Stimulated activated naive CD4-positive, alpha-beta T cell treated with Interleukin-2 at 50 U/mL for 16 hours (primary cell): ENCODE measurements around the gene TNFSF11.
"Not testable (repeated sequence)": the region's sequence is repeated elsewhere in the genome, so short reads cannot be mapped to it uniquely, and the experiment has no call there.

Source experiments
- DNase-seq: peaks from one replicate; lab custom pipeline; 2025; lab: John Stamatoyannopoulos, UW

Gene TNFSF11

DNA sequence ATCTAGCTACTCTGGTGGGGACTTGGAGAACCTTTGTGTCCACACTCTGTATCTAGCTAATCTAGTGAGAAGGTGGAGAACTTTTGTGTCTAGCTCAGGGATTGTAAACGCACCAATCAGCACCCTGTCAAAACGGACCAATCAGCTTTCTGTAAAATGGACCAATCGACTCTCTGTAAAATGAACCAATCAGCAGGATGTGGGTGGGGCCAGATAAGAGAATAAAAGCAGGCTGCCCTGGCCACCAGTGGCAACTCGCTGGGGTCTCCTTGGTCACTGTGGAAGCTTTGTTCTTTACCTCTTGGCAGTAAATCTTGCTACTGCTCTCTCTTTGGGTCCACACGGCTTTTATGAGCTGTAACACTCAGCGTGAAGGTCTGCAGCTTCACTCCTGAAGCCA lies 13.6 kb upstream of the TNFSF11 start:
- not testable (repeated sequence) for DNase-seq

DNA sequence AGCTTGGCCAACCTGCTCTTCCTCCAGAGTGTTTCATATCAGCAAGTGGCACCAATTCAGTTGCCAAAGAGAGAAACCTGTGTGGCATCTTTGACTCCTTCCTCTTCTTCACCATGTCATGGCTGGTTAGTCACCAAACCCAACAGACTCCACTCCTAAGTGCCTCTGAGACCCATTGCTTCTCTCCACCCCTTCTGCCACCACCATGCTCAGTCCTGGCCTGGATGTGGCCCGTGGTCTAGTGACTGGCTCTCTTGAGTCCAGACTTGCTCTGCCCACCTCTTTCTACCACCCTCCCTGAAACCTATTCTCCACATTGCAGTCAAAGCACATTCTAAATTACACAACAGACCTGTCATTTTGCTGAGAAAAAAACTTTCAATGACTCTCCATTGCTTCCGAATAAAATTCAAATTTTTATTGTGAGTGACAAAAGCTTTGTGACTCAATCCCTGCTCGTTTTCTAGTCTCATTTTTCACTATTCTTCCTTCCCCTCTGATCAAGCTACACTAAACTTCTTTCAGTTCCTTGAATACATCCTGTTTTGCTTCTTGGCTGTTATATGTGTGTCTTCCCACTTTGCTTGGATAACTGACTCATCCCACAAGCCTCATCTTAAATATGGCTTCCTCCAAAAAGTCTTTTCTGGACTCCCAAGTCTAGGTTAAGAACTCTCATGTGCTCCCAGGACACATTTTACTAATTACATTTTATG lies 12.0 kb upstream of the TNFSF11 start:
- DNase-seq, result no peak

DNA sequence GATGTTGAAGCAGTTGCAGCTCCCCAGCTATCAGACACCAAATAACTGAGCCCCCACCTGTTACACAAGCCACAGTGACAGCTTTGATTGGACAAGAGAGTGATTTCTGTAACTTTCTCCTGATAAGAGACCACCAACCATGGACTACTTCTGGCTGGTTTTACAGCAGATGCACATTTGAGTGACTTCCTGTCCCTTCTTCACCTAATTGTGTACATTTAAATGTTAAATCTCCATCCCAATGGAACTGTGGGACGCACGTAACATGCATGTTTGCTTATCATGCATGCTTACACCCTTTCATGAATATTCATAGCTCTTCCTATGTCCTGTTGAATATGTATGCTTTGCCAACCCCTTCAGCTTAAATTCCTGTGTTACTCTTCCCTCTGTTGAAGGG lies 6.0 kb upstream of the TNFSF11 start:
- DNase-seq, result no peak

DNA sequence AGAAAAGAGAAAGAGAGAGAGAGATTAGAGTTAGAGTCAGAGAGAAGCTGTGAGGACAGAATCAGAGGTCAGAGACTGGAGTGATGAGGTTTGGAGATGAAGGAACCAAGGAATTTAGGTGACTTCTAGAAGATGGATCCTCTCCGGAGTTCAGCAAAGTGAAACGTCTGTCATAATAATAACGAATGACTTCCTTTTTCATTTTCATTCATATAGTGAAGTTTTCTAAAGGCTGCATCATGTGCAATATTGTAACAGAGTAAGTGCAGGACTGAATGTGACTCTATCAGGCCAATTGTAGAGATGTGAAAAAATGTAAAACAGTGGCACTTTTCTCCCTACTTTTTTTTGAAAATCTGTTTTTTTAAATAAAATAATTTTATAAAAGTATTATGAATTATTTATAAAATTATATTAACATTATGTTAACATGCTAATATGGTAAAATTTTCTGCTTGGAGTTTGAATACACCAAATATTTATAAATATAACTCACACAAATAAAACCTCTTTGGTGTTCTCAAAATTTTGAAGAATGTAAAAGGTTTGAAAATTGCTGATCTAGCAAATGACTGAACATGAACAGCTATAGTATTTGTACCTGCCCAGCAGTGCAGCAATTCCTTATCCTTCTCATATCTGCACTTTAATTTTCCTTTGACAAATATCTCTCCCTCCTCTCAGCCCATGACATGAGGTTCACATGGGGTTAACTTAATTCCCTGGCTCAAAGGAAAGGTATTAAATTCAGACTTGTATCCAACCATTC lies 4.2 kb upstream of the TNFSF11 start:
- DNase-seq, result no peak

DNA sequence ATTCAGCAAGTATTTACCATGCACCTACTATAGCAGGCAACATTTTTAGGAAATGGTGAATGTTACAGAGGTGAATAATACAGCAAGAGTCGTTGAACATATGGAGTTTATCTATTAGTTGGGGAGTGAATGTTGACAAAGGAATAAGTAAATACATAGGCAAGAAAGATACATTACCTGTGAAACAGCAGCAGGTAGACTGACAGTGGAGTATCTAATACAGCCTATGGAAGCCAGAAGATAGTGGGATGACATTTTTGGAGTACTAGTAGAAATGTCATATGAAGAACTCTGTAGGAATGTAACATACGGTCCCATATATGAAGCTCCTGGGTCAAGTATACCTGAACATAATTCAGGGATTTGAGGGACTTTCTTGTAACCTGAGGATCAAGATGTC lies 2.1 kb upstream of the TNFSF11 start:
- no peak for DNase-seq

DNA sequence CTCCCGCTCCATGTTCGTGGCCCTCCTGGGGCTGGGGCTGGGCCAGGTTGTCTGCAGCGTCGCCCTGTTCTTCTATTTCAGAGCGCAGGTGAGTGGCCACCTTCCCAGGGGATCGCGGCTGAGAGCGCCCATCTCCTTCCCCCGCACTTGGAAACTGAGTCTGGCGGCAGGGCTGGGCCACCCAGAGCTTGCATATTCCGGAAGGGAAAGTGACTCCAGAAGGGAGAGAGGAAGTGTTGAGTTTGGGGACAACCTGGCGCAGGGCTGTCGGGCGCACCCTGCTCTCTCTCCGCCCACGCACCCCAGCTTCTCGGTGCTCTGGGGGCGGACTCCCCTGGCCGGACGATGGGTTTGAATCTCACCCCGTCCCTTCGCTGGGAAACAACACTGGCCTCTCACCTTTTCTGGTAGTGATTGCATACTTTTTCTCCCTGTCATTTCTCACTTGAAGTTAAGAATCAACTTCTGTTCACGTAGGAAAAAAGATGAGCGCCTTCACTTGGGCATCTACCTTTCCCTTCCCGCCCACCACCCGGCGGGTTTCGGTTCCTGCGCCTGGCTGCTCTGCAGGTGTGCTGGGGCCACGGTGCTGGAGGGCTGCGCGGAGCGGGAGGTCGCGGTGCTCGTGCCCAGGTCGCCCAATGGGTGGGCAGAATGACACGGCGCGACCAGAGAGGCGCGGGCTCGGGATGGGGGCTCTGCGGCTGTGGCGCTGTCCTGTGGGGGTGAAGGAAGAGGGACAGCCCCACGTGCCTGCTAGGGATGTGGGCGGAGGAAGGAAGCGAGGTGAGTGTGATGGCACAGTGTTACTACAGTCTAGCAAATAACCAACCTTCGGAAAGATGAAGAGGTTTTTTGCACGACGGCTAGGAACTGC lies 721 bp downstream of the TNFSF11 start:
- DNase-seq, result peak; percentile 75

DNA sequence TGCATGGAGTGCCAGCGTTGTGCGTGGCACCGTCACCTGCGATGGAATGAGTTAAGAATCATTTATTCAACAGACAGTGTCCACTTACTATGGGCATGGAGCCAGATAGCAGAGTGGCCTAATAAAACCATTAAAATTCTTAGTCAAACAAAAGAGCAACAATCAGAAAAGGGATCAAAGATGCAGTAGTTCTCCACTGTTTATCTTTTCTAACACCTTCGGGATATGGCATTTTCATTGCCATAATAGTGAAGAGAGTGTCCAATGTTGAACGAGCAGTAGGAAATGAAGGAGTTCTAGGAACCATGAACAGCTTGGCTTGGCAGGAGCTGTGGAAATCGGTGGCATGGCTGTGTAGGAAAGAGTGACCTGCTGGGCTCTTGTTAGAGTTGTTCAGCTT lies 2.0 kb downstream of the TNFSF11 start:
- no peak for DNase-seq

DNA sequence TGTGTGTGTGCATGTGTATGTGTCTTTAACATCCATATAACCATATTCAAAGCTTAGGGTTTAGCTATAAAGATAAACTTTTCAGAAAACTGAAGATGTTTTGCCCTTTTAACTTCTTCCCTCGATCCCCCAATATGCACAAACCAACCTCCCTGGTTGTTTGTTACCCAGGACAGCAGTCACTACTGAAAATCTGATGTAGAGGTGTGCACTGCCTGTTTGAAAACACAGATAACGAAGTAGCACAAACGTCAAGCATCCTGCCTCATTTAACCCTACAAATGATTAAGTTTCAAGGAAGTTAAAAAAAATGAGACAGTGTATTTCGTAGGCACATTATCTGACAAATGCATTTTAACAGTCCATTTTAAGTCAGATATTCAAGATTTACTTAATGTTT lies 3.6 kb downstream of the TNFSF11 start:
- DNase-seq, result no peak

DNA sequence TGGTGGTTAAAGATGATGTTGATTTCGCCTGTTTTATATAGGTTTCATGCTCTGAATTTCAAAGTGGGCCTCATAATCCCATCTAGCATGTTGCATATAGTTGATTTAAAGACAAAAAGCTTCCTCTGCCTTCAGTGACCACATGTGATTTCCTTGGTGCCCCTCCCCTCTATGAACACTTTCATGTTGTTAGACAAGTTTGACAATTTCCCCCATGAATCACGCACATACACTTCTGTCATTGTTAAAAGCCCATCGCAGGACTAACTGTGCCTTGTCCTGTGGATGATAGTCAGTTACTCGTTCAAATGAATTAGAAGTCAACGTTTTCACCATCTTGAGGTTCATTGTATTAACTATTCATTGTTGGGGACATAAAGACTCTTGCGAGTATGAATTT lies 6.7 kb downstream of the TNFSF11 start:
- DNase-seq, result no peak

DNA sequence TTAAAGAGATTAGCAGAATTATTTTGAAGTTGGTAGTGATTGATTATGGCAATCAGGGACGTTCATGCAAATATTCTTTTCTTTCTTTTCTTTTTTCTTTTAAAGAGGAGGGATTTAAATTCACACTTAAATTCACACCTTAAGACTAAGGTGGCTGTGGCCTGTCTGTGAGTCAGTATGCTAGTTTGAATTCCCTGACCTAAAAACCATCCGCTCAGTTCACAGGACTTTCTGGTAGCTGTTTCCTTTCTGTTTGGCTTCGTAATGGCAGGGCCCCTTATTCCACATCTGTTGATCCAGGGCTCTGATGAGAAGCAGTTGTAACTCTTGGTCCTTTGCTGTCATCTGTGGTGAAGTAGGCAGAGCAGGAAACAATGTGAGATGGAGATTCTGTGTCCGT lies 7.5 kb downstream of the TNFSF11 start:
- DNase-seq, result no peak

DNA sequence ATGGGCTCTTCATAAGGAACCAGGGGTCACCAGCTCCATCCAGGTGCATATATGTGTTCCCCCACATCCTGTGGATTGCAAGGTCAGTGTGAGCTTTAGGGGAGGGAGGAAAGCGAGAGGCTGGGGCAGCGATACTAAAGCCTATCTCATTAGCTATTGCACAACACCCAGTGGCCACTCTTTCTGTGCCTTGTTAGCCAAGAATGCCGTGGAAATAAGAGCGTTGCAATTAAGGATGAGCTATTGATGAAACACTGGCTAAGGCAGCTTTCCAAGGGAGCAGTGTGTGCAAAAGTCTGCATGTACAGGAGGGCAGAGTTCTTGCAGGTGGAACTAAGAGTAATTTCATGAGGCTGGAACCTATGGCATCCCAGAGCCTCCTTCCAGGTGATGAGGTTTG lies 17.6 kb downstream of the TNFSF11 start:
- no peak for DNase-seq

DNA sequence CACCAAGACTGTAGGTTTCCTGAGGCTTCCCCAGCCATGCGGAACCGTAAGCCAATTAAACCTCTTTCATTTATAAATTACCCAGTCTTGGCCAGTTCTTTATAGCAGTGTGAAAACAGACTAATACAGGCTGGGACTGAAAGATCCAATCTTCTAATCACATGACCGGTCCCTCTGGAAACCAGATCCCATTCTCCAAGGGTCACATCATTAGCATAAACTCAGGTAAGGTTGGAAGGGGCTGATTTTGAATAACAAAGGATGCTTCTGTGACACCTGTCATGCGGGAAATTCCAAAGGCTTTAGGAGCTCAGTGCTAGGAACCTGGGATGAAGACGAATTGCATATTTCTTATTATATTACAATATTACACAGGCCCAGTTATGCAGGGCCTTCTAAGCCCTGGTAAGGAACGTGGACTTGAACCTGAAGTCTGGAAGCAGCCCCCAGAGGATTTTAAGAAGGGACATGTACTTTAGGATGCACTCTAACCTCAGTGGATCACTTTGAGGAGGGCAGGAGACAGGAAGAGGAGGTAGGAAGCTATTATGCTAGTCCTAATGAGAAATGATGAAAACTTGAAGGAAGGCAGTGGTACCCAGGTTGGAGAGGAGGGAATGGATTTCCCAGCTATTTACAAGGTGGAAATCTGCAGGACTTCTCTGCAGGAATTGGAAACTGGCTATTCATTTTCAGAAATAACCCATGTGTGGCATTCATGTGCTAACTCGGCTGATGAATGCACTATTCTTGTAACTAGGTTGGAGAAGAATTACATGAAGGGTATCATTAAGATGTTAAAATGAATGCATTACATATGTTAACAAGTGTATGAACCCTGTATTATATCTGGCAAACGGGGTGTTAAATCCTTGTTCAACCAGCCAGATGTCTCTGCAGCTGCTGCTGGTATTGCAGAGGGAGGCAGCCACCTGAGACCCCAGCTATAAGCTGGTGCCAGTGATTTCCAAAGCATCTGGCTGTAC lies 19.3 kb downstream of the TNFSF11 start:
- DNase-seq, result no peak

DNA sequence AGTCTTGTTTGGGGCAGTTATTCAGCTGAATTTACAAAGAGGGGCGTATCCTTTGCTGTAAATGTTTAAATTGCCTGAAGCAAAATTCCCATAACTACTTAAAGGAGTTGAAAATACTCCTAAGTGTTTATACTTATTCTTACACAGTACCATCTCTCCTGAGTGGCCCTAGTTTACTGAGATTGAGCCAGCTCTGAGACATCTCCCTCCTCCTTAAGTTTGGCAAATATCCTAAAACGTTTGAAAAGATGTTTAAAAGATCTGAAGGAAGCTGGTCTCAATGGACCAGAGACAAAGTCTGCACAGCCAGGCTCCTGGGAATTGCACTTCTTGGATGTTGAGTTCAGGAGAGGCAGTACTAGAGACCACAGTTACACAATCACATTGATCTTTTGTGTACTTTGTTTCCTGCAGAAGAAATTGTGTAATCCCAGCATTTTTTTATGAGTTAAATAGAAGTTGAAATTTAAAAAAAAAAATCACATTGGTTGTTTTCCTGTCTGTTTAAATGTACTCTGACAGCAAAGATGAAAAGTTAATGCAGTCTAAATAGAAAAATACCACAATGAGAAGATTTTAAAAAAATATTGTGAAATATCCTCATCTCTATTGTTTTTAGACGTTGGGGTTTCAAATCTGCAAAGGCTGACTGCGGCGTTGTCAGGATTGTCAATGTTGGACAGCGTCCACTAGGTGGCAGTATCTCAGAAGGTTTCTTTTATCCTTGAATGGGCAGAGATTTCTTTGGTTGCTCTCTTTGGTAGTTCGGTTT lies 20.7 kb downstream of the TNFSF11 start:
- peak; percentile 21 for DNase-seq

DNA sequence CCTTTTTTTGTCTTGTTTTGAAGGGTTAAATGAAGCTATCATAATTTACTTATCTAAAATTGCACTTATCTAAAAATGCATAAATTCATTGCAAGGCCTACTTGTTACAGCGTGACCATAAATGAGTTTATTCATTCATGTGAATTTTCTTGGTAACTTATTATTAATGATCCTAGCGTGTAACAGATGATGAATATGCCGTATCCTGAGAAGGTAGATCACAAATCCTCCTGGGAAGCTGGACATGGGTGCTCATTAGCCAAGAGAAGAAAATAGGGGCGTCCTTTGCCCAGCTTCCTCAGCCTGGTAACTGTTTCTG lies 21.3 kb downstream of the TNFSF11 start:
- no peak for DNase-seq

DNA sequence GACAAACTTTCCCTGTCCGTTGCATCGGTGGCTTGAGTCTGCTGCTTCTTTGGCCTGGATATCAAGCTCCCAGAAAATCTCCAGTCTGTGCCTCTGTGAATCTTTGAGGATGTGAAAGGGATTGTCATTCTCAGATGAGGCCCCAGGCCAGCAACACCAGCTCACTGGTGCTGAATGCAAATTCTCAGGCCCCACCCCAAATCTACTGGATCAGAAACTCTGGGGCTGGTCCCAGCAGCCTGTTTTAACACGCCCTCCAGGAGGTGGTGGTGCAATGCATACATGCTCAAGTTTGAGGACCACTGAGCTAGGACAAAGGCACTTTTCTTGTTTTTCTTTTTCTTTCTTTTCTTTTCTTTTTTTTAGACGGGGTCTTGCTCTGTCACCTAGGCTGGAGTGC lies 23.6 kb downstream of the TNFSF11 start:
- DNase-seq, result no peak

DNA sequence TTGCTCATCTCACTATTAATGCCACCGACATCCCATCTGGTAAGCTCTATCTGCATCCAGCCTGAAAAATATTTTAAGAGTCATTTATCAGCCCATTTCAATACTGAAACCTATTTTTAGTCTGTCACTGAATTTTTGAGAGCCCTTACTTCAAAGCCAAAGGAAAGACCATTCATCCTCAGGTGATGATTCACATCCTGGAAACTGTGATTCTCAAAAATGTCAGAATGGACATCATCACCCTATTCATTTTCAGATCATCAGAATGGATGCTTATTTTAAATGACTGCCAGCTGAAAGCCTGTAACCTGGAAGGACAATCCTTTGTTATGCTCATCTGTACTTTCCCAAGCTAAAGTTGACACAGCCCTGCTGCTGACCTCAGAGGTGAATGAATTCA lies 27.0 kb downstream of the TNFSF11 start:
- DNase-seq, result no peak

DNA sequence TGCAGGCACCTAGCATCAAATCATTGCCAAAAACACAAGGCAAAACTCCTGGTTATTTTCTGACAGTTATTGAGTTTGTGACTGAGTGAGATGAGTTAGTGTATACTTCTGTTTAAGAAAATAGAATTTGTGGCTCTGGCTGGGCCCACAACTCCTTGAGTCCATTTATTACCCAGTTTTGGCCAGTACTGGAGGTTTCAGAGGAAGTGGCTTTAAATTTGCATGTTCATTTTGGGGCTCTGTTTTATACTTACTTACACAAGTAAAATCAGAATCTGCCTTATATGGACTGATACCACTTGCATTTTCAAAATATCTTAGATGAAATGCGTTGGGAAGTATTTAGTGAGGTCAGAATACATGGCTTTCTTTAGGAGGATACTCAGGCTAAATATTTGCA lies 29.0 kb downstream of the TNFSF11 start:
- no peak for DNase-seq

DNA sequence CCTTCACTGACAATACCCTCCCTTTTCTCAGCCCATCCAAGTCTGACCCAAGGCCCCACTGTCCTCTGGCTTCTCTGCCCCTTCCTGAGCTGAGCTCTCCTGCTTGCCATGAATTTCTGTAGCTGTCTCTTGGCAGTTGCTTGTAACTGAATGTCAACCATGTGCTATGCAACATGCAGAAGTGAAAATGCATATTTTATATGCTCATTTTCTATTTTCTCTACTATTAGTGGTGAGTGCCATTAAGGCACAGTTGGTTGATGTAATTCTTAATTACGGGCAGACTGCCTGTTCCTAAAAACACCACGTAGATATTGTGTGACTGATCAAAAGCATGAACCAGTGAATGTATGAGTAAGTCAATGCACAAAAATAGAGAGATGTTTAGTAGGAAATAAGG lies 29.6 kb downstream of the TNFSF11 start:
- no peak for DNase-seq

DNA sequence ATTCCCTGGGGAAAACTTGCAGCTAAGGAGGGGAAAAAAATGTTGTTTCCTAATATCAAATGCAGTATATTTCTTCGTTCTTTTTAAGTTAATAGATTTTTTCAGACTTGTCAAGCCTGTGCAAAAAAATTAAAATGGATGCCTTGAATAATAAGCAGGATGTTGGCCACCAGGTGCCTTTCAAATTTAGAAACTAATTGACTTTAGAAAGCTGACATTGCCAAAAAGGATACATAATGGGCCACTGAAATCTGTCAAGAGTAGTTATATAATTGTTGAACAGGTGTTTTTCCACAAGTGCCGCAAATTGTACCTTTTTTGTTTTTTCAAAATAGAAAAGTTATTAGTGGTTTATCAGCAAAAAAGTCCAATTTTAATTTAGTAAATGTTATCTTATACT lies 33.6 kb downstream of the TNFSF11 start:
- no peak for DNase-seq

DNA sequence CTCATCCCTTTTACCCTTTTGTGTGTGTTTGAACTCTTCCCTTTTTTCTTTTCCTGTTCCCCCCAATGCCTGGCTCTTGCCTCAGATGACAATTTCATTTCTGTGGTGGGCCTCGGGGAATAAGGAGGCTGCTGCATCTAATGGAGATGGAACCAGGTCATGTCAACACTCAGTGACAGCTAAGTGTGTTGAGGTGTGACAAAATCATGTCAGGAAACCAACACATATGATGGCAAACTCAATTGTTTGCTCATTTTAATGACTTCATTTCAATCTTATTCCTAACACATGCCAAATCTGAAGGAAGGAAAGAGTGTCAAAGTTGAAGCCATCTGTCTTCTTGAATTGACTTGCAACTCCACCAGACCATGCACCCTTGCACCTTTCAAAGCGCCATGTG lies 36.7 kb downstream of the TNFSF11 start:
- DNase-seq, result no peak
